ENCODE data around the gene ELAC2. TPM values are rescaled to one million over a fixed set of nuclear protein-coding genes. Genes with fewer than 3 reads are reported as not detected.
A peak's percentile ranks its signal among the peaks of the same experiment; 100 is the strongest.

Gene ELAC2
- total RNA-seq, 6 donors from 2014 or later, result 40.5 to 67.1 (median 46.4) TPM

DNA sequence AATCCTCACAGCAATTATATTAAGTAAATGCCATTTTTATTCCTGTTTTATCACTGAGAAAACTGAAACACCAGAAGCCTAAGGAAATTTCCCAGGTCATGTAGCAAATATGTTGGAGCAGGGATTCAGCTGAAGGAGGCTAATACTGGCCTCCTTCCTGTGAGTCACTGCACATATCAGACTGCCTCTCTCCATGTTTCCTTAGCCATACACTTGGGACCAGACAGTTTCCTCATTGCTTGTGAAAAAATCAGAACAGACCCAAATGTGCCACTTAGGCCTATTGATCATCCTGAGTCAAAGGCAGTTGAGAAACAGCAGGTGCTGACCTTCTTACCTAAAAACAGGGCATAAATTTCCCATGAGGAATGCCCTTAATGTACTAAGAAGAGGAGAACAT, 18.9 kb upstream of the ELAC2 start:
- no peaks in the 10 kb centered on the region for H3K36me3 ChIP-seq
- H3K4me1 ChIP-seq, result peaks cover 0 to 4% (median 0%) of the 10 kb centered on the region in 4 donors
- H3K4me3 ChIP-seq, result no peak overlapping the region
- TF ChIP-seq EP300 (IDR thresholded peaks at IDR 0.05) (no peak), POLR2A (IDR thresholded peaks at IDR 0.05) (no peak), POLR2AphosphoS5 (IDR thresholded peaks at IDR 0.05) (no peak)
- TF ChIP-seq, protein P1, sequence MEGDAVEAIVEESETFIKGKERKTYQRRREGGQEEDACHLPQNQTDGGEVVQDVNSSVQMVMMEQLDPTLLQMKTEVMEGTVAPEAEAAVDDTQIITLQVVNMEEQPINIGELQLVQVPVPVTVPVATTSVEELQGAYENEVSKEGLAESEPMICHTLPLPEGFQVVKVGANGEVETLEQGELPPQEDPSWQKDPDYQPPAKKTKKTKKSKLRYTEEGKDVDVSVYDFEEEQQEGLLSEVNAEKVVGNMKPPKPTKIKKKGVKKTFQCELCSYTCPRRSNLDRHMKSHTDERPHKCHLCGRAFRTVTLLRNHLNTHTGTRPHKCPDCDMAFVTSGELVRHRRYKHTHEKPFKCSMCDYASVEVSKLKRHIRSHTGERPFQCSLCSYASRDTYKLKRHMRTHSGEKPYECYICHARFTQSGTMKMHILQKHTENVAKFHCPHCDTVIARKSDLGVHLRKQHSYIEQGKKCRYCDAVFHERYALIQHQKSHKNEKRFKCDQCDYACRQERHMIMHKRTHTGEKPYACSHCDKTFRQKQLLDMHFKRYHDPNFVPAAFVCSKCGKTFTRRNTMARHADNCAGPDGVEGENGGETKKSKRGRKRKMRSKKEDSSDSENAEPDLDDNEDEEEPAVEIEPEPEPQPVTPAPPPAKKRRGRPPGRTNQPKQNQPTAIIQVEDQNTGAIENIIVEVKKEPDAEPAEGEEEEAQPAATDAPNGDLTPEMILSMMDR (IDR thresholded peaks at IDR 0.05), result no peak
- H3K27ac ChIP-seq, result no peak overlapping the region
- DNase-seq (no peak), ATAC-seq (ENCODE audit: low FRiP score in 2 of 2) (no peak)
- peaks cover 0 to 3% (median 1%) of the 10 kb centered on the region in 4 donors for H3K9me3 ChIP-seq
- no peaks in the 10 kb centered on the region for H3K27me3 ChIP-seq

DNA sequence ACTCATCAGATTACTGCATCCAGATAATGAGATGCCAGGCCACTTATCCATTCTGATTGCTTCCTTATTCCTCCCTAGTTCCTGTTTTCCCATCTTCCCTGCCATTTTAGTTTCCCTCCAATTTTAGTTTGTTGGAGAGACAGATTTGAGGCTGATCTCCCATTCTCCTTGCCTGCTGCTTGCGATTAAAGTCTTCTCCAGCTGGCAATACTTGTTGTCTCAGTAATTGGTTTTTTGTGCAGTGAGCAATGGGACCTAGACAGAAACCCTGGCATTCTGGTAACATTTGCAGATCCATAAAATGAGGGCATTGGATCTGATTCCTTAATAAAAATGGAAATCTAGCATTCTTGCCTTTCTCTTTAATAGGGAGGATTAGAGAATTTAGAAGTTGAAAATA, 17.6 kb upstream of the ELAC2 start:
- no peak for ATAC-seq (ENCODE audit: low FRiP score in 2 of 2)
- no peaks in the 10 kb centered on the region for H3K36me3 ChIP-seq
- DNase-seq, result no peak
- H3K4me1 ChIP-seq, result peaks cover 0 to 7% (median 0%) of the 10 kb centered on the region in 4 donors
- no peak overlapping the region for H3K27ac ChIP-seq
- no peak overlapping the region for H3K4me3 ChIP-seq
- TF ChIP-seq POLR2AphosphoS5 (IDR thresholded peaks at IDR 0.05), result no peak
- TF ChIP-seq POLR2A (IDR thresholded peaks at IDR 0.05), result no peak
- no peak for TF ChIP-seq EP300 (IDR thresholded peaks at IDR 0.05)
- TF ChIP-seq, protein P1 (IDR thresholded peaks at IDR 0.05), result no peak
- H3K27me3 ChIP-seq, result no peaks in the 10 kb centered on the region
- H3K9me3 ChIP-seq, result peaks cover 0 to 3% (median 1%) of the 10 kb centered on the region in 4 donors
- 91 to 96% methylated on average over 1 of the region's 1 CpG for WGBS, 2 donors

DNA sequence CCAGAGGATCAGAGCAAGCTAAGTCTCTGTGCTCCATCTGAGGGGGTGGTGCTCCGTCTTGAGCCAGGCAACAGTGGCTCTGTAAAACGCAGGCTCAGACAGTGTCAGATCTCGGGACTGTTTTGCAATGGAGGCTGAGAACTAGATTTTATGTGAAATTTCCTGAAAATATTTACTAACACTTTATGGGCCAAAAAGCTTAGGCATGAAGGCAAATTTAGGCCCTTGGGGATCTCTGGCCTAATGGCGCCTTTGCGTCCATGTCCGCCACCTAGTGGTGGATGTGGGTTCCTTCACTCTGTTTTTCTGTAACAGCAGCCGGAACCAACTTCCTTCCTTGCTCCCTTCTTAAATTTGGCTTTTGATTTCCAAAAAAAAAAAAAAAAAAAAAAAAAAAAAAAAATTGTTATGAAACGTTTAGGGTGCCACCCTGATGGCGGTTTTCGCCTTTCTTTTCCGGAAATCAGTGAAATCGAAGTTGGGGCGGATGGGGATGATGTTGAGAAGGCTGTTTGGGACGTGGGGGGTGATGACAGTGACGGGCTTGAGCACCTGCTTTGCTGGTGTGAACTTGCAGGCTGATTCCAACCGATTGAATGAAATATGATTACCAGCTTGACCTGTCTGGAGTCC, 14.0 kb upstream of the ELAC2 start:
- ATAC-seq (ENCODE audit: low FRiP score in 2 of 2), result peak; percentile 64 to 79

DNA sequence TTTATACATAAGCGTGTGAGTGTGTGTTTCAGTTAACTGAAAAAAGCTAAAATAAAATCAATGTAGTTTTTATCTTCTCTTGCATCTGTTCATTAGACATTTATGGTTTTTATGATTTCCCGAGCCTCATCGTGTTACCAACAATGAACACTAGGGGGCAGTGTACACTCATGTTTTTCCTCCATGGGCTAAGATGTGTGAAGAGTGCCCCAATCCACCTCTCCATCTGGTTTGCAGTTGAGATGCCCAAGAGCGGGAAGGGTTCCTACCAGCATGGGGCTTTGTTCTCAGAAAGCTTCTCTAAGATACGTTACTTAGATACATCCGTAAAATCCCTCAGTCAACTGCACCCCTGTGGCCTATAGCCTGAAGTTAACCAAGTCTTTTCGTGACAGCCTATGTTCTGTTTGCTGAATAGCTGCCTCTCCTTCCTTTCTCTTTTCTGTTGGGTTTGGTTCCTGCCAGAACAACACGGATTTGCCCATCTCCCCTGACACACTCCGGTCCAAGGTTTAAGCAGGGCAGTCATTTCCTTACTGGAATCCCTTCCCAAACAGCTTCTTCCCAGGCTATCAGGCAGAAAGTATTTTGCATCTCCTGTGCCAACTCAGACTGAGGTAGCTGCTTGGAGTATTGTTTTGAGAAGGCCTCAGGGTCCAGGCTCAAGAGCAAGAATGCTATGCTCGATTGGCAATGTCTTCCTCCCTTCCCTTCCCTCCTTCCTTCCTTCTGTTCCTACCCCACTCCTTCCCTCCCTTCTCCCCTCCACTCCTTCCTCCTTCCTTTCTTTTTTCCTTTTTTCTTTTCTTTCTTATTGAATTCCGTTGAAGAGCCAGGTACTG, 12.9 kb upstream of the ELAC2 start:
- no peaks in the 10 kb centered on the region for H3K36me3 ChIP-seq
- ATAC-seq (ENCODE audit: low FRiP score in 2 of 2) (peak; percentile 76 to 86), DNase-seq (no peak)
- TF ChIP-seq, protein P1 (IDR thresholded peaks at IDR 0.05), result peak; percentile 49 to 83 (median 62)
- TF ChIP-seq EP300 (IDR thresholded peaks at IDR 0.05), result no peak
- H3K9me3 ChIP-seq, result peaks cover 0 to 2% (median 0%) of the 10 kb centered on the region in 4 donors
- H3K27me3 ChIP-seq, result no peaks in the 10 kb centered on the region
- H3K27ac ChIP-seq, result no peak overlapping the region
- no peak overlapping the region for H3K4me3 ChIP-seq
- WGBS, 2 donors, result 50 to 59% methylated on average over 11 of the region's 11 CpGs
- peaks cover 0 to 7% (median 0%) of the 10 kb centered on the region in 4 donors for H3K4me1 ChIP-seq

More for the DNA sequence above, 14.0 kb upstream of the ELAC2 start:
- TF ChIP-seq, protein P1 (IDR thresholded peaks at IDR 0.05), result peak; percentile 47 to 80 (median 55)
- no peak for TF ChIP-seq EP300 (IDR thresholded peaks at IDR 0.05)
- no peaks in the 10 kb centered on the region for H3K36me3 ChIP-seq
- H3K4me1 ChIP-seq, result peaks cover 0 to 7% (median 0%) of the 10 kb centered on the region in 4 donors
- peaks cover 0 to 3% (median 1%) of the 10 kb centered on the region in 4 donors for H3K9me3 ChIP-seq
- 42 to 45% methylated on average over 16 of the region's 16 CpGs for WGBS, 2 donors
- no peak overlapping the region for H3K4me3 ChIP-seq
- no peaks in the 10 kb centered on the region for H3K27me3 ChIP-seq
- no peak overlapping the region for H3K27ac ChIP-seq
- DNase-seq, result peak in 1 of 2 donors; percentile 40
